NB4 (cell line): Measurements from ENCODE around the gene CTNNA2.

Experiments used
- POLR2A ChIP-seq: IDR thresholded peaks from 2 replicates; pipeline ENCODE4 v1.6.1; 2011; ENCODE audit warnings: mild to moderate bottlenecking; ENCODE audit not compliant: insufficient read length; ENCODE audit errors: extremely low read depth
- TF ChIP-seq, protein P1 (sequence below): IDR thresholded peaks from one replicate; pipeline ENCODE4 v1.5.1; 2012; ENCODE audit warnings: low read depth, low read length

DNA sequence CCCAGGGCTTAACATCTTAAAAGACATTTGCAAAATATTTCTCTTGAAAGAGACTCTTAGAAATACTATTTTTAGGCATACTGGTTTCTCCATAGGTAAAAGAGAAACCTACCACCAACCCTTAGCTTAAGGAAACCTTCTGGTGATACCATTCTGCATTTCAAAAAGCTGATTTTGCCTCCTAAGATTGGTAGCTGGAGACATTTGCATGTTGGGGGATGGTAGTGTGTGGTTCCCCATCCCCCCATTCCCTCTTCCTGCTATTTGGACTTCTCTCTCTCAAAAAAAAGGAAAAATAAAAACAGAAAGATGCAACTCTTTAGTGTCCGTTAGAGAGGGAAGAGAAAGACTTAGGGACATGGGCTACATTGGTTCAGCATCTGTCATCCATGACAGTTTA lies 787.5 kb downstream of the CTNNA2 start:
- TF ChIP-seq, protein P1, sequence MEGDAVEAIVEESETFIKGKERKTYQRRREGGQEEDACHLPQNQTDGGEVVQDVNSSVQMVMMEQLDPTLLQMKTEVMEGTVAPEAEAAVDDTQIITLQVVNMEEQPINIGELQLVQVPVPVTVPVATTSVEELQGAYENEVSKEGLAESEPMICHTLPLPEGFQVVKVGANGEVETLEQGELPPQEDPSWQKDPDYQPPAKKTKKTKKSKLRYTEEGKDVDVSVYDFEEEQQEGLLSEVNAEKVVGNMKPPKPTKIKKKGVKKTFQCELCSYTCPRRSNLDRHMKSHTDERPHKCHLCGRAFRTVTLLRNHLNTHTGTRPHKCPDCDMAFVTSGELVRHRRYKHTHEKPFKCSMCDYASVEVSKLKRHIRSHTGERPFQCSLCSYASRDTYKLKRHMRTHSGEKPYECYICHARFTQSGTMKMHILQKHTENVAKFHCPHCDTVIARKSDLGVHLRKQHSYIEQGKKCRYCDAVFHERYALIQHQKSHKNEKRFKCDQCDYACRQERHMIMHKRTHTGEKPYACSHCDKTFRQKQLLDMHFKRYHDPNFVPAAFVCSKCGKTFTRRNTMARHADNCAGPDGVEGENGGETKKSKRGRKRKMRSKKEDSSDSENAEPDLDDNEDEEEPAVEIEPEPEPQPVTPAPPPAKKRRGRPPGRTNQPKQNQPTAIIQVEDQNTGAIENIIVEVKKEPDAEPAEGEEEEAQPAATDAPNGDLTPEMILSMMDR = no peak
- TF ChIP-seq POLR2A = no peak
